Measurements from ENCODE around the gene MORF4L2.
"Not testable (repeated sequence)": the region's sequence is repeated elsewhere in the genome, so short reads cannot be mapped to it uniquely, and the experiment has no call there.

MORF4L2 gene

GRCh38 chrX:103644125-103644524 lies 42.4 kb downstream of the MORF4L2 start:
- H3K4me3 ChIP-seq (ENCODE audit: control insufficient read depth, low read depth, low read length), result no peak overlapping the region
- DNase-seq (ENCODE audit: low read depth), result no peak
- no peak for TF ChIP-seq CTCF (IDR thresholded peaks at IDR 0.05; ENCODE audit: control insufficient read depth, insufficient read depth, low read depth, low read length, missing control alignments)

- no peak overlapping the region for H3K4me3 ChIP-seq (ENCODE audit: control insufficient read depth, low read depth, low read length)
- no peak for DNase-seq (ENCODE audit: low read depth)
- no peak for TF ChIP-seq CTCF (IDR thresholded peaks at IDR 0.05; ENCODE audit: control insufficient read depth, insufficient read depth, low read depth, low read length, missing control alignments)
These were observed 45.9 kb downstream of the MORF4L2 start for GRCh38 chrX:103640401-103641155.

GRCh38 chrX:103638479-103639346 lies 47.8 kb downstream of the MORF4L2 start:
- not testable (repeated sequence) for DNase-seq (ENCODE audit: low read depth); H3K4me3 ChIP-seq (ENCODE audit: control insufficient read depth, low read depth, low read length)

- H3K4me3 ChIP-seq (ENCODE audit: control insufficient read depth, low read depth, low read length), result no peak overlapping the region
- no peak for TF ChIP-seq CTCF (IDR thresholded peaks at IDR 0.05; ENCODE audit: control insufficient read depth, insufficient read depth, low read depth, low read length, missing control alignments)
- DNase-seq (ENCODE audit: low read depth), result no peak
These were observed 48.7 kb downstream of the MORF4L2 start for GRCh38 chrX:103637604-103638338.

GRCh38 chrX:103635436-103635835 lies 51.1 kb downstream of the MORF4L2 start:
- H3K4me3 ChIP-seq (ENCODE audit: control insufficient read depth, low read depth, low read length), result no peak overlapping the region
- no peak for DNase-seq (ENCODE audit: low read depth)
- no peak for TF ChIP-seq CTCF (IDR thresholded peaks at IDR 0.05; ENCODE audit: control insufficient read depth, insufficient read depth, low read depth, low read length, missing control alignments)

- TF ChIP-seq CTCF (IDR thresholded peaks at IDR 0.05; ENCODE audit: control insufficient read depth, insufficient read depth, low read depth, low read length, missing control alignments), result no peak
- H3K4me3 ChIP-seq (ENCODE audit: control insufficient read depth, low read depth, low read length), result no peak overlapping the region
- no peak for DNase-seq (ENCODE audit: low read depth)
These were observed 55.4 kb downstream of the MORF4L2 start for GRCh38 chrX:103631145-103631544.

Measured in AG09309 (cell line).